Stimulated activated CD4-positive, alpha-beta T cell treated with anti-CD3 and anti-CD28 coated beads, Interleukin-2, amount 100 ng/mL, for 4 hours (primary cell): ENCODE results near the gene SMAGP.

ENCODE experiments used
- DNase-seq: peaks from one replicate; pipeline ENCODE4 v3.0.0-alpha.2; 2020; ENCODE audit warnings: low read depth

The SMAGP gene

GRCh38 chr12:51196547-51196946 lies 73.7 kb downstream of the SMAGP start:
- DNase-seq, result no peak

GRCh38 chr12:51195841-51196240 lies 74.4 kb downstream of the SMAGP start:
- no peak for DNase-seq
